T-helper 1 cell treated with Interleukin-12 subunit alpha and Interleukin-12 subunit beta and Interleukin-4 antibody, amounts not matched to agents 30 μg/mL and 1 μg/mL, for 36 hours (primary cell): Measurements from ENCODE around the gene DBNL.
"Not testable (repeated sequence)": the region's sequence is repeated elsewhere in the genome, so short reads cannot be mapped to it uniquely, and the experiment has no call there.

Source experiments
- H3K27ac Mint-ChIP-seq: one replicate; pipeline ENCODE4 v1.8.0; 2021; ENCODE audit warnings: mild to moderate bottlenecking, mixed read lengths
- H3K27me3 Mint-ChIP-seq: one replicate; pipeline ENCODE4 v1.8.0; 2021; ENCODE audit warnings: low read depth, mixed read lengths
- H3K36me3 Mint-ChIP-seq: one replicate; pipeline ENCODE4 v1.8.0; 2021; ENCODE audit warnings: low read depth, mixed read lengths
- H3K4me1 Mint-ChIP-seq: one replicate; pipeline ENCODE4 v1.8.0; 2021; ENCODE audit warnings: low read depth, mixed read lengths
- H3K4me3 Mint-ChIP-seq: one replicate; pipeline ENCODE4 v1.8.0; 2021; ENCODE audit warnings: mild to moderate bottlenecking, moderate library complexity, mixed read lengths
- H3K9me3 Mint-ChIP-seq: one replicate; pipeline ENCODE4 v1.8.0; 2021; ENCODE audit warnings: mixed read lengths

The DBNL gene

DNA sequence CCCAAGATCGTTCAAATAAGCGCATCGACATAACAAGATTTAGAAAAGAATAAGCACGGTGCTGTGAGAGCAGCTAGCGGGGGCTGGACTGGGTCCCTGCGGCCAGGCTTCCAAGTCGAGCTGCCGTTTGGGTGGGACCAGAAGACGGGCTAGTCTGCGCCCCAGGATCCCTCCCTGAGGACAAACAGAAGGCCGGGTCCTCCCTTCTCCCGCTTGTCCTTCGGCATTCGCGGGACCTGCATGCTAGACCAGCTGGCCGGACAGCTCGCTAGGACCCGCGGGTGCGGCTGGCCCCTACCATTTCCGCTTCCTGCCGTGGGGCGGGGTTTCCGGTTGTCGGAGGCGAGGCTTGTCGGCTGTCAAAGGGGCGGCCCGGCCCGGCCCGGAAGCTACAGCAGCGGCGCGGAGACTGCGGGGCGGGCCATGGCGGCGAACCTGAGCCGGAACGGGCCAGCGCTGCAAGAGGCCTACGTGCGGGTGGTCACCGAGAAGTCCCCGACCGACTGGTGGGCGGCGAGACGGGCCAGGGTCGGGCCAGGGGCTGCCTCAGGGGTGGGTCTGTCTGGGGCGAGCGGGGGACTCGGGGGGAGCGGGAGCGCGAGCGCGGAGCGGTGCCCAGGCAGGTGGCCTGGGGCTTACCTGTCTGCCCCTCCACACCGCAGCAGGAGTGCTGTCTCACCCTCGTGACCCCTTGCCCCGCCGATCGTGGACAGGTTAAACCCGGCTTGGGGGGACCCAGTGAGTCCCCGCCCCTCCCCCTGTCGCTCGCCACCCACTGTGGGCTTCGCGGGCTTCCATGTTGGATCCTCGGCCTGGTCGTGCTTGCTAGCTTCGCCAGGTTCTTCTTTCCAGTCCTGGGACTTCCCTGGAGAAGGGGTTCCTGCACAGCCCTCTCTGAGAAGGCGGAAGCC, at the start of gene DBNL:
Gene DBNL (plus strand): TSS at position 388 of the 911 bp plus-strand sequence. CDS start 36 bp downstream, at position 424.
- Mint-ChIP-seq H3K4me1 (peaks cover 44% of the 10 kb centered on the region), H3K4me3 (peak within 1 kb of the TSS; percentile 90), H3K9me3 (no peaks in the 10 kb centered on the region), H3K36me3 (peaks cover 18% of the 10 kb centered on the region), H3K27ac (peak within 1 kb of the TSS; percentile 94), H3K27me3 (no peaks in the 10 kb centered on the region)

DNA sequence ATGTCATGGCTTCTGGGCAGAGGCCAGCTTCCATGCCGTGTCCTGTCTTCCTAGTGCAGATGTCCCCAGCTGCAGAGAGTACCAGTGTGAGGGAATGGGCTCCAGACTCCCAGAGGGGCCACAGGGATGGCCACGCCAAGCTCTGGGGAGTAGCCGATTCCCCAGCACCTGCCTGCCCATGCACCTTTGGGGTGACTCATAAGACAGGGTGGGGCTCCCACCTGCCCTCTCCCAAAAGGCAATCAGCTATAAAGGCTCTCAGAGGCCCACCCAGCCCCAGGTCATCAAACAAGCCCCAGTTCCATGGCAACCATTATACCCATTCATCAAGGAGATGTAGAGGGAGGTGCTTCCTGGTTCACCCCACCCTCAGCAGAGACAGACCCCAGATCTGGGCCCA, 47.0 kb upstream of the DBNL start, which contains the start of gene SPDYE1:
Gene SPDYE1 (plus strand): TSS at position 366 of the 400 bp plus-strand sequence. CDS start 2,053 bp downstream, outside the sequence.
- H3K36me3 Mint-ChIP-seq, H3K27ac Mint-ChIP-seq, H3K4me3 Mint-ChIP-seq, H3K27me3 Mint-ChIP-seq, H3K4me1 Mint-ChIP-seq, H3K9me3 Mint-ChIP-seq: not testable (repeated sequence)

DNA sequence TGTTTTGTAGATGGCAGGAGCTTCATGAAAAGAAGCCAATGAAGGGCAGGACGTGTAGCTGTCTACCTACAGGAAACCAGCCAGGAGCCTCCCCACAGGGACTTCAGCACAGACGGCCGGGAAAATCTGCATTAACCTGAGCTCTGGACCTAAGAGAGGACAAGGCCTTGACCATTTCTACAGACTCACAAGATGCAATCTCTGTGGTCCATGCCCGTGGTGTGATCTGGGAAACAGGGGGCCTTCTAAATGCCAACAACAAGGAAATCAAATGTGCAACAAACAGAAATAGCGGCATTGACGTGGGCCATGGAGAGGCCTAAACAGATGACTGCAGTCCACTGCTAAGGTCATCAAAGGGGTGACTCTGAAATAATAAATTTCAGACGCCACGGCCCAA, 32.4 kb upstream of the DBNL start:
- not testable (repeated sequence) for H3K4me1 Mint-ChIP-seq, H3K9me3 Mint-ChIP-seq, H3K27me3 Mint-ChIP-seq, H3K4me3 Mint-ChIP-seq, H3K27ac Mint-ChIP-seq, H3K36me3 Mint-ChIP-seq

DNA sequence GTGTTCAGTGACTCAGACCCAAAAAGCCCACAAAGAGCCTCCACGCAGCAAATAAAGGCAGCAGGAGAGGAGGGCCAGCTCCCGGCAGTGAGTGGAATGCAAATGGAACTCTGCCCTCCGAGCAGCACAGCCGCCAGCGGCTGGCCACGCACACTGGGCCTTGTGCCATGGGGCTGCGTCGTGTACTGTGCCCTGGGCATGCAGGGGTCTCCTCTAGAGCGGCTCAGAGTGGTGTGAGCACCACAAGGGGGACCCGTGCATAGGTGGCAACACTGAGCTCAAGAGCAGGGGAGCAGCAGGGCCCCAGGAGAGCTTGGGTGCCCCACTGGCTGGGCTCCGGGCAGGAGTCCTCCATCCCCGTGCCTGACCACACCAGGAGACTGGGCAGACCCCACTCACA, 29.4 kb upstream of the DBNL start:
- not testable (repeated sequence) for H3K36me3 Mint-ChIP-seq, H3K27me3 Mint-ChIP-seq, H3K9me3 Mint-ChIP-seq, H3K27ac Mint-ChIP-seq, H3K4me1 Mint-ChIP-seq, H3K4me3 Mint-ChIP-seq

DNA sequence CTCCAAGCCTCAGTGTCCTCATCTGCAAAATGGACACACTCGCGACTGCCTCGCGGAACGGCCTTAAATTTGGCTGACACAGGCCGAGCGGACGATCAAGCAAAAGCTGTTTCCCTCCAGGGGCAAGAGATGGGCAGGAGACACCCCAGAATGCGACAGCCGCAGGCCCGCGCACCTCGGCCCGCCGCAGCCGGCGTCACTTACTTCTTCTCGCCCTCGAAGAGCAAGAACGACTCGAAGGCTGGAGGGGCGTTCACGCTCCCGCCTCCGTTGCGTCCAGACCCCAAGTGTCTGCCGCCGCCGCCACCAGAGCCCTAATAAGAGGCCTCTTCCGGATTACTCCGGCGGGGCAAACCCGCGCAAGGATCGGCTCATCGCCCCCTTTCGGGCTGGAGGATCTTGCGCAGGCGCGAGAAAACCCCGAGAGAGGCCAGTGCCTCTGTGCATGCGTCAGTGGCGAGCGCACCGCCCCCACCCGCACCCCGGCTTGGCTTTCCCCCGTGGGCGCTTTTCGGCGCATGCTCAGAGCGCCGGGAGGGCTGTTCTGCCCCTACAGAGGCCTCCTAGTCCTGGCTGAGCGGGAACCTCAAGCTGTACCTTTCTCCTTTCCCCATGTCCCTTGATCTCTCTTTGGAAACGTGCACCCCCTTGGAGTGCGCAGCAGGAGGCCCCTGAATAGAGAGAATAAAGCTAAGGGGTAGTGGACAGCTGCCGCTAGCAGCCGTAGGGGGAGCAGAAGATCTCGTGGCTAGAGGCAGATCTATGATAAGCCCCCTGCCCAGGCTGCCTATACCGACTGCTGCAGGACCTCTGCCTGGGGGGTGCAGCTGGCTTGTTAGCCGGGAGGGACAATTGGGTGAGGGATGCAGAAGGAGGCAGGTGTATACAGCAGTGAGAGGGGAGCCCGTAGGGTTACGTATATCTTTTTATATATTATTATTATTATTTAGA, 25.4 kb upstream of the DBNL start:
- H3K27me3 Mint-ChIP-seq, H3K36me3 Mint-ChIP-seq, H3K9me3 Mint-ChIP-seq: not testable (repeated sequence)
- H3K27ac Mint-ChIP-seq, result peak overlapping the region; percentile 89
- peaks cover 14% of the 10 kb centered on the region for H3K4me1 Mint-ChIP-seq
- H3K4me3 Mint-ChIP-seq, result peak overlapping the region; percentile 86

DNA sequence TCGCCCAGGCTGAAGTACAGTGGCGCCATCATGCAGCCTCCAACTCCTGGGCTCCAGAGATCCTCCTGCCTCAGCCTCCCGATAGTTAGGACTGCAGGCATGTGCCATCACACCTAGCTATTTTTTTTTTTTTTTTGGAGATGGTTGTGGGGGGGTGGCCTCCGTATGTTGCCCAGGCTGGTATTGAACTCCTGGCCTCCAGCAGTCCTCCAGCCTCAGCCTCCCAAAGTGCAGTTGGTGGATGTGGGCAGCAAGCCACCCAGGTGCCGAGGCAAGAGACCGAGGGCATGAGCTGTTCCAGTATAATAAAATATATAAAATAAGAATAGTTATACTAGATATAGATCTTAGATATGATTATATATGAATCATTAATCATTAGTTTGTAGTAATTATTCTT, 24.7 kb upstream of the DBNL start:
- H3K4me1 Mint-ChIP-seq, result peaks cover 14% of the 10 kb centered on the region
- H3K4me3 Mint-ChIP-seq, H3K27me3 Mint-ChIP-seq, H3K9me3 Mint-ChIP-seq, H3K36me3 Mint-ChIP-seq, H3K27ac Mint-ChIP-seq: not testable (repeated sequence)

DNA sequence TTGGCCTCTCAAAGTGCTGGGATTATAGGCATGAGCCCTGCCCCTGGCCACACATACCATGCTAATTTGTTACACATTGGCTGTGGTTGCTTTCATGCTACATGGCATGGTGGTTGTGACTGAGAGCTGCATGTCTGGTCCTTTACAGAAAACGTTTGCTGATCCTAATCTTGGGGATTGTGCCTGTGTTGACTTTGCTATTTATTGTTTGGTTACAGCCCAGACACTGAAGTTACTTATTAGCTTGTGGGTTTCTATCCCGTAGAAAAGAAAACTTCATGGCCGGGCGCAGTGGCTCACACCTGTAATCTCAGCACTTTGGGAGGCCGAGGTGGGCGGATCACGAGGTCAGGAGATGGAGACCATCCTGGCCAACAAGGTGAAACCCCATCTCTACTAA, 22.4 kb upstream of the DBNL start:
- H3K27ac Mint-ChIP-seq, result not testable (repeated sequence)

DNA sequence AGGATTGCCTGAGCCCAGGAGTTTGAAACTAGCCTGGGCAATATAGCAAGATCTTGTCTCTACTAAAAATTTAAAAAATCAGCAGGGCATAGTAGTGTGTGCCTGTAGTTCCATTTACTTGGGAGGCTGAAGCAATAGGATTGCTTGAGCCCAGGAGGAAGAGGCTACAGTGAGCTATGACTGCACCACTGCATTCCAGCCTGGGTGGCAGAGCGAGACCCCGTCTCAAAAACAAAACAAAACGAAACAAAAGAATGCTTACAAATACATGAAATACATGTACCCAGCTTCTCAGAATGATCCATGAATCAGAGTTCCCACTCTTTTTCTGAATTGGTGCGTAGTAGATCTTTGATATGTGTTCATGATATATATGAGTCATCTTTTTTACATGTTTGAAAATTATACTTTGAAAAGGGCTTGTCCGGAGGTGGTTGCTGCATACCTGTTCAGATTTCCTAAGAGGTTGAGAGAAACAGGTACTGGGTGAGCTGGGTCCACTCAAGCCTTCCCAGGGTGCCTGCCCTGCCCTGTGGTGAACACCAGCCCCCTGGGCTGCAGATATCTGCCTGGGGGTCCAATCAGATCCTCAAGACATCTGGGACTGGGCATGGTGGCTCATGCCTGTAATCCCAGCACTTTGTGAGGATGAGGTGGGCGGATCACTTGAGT, 21.6 kb upstream of the DBNL start:
- H3K27ac Mint-ChIP-seq, H3K4me3 Mint-ChIP-seq: not testable (repeated sequence)

More for the DNA sequence above, 22.4 kb upstream of the DBNL start:
- H3K9me3 Mint-ChIP-seq, H3K27me3 Mint-ChIP-seq, H3K36me3 Mint-ChIP-seq, H3K4me3 Mint-ChIP-seq: not testable (repeated sequence)
- peaks cover 14% of the 10 kb centered on the region for H3K4me1 Mint-ChIP-seq

DNA sequence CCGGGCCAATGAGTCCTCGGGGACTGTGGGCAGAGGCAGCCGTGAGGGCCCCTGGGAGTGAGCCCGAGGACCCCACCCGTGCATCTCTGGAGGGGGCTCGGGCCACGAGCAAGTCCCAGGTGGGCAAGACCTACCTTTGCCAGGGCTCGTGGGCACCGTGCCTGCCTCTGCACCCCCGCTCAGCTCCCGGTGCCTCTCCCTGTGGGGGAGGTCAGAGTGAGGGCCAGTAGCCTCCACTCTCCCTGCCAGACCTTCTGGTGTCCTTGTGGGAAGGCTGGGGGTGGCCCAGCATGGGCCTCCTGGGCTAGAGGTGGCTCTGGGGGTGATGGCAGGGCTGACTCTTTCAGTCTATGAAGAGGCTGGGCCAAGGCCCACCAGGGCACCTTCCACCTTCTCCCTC, 15.1 kb upstream of the DBNL start:
- not testable (repeated sequence) for H3K27me3 Mint-ChIP-seq

More for the DNA sequence above, 21.6 kb upstream of the DBNL start:
- not testable (repeated sequence) for H3K36me3 Mint-ChIP-seq, H3K27me3 Mint-ChIP-seq, H3K9me3 Mint-ChIP-seq
- H3K4me1 Mint-ChIP-seq, result peaks cover 14% of the 10 kb centered on the region

DNA sequence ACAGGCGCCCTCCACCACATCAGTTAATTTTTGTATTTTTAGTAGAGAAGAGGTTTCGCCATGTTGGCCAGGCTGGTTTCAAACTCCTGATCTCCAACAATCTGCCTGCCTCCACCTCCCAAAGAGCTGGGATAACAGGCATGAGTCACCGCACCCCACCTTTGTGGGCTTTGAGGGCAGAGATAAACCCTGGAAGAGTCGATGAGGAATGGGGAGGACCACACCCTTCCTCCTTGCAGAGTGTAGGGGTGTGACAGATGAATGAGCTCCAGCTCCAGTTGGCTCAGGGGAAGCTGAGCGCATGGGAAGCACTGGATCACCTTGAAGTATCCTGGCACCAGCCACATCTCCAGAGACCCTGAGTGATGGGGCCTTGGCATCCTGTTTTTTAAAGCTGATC, 14.5 kb upstream of the DBNL start:
- H3K27ac Mint-ChIP-seq, H3K36me3 Mint-ChIP-seq, H3K9me3 Mint-ChIP-seq, H3K4me3 Mint-ChIP-seq, H3K27me3 Mint-ChIP-seq, H3K4me1 Mint-ChIP-seq: not testable (repeated sequence)

More for the DNA sequence above, 15.1 kb upstream of the DBNL start:
- not testable (repeated sequence) for H3K9me3 Mint-ChIP-seq, H3K36me3 Mint-ChIP-seq, H3K27ac Mint-ChIP-seq, H3K4me1 Mint-ChIP-seq, H3K4me3 Mint-ChIP-seq

DNA sequence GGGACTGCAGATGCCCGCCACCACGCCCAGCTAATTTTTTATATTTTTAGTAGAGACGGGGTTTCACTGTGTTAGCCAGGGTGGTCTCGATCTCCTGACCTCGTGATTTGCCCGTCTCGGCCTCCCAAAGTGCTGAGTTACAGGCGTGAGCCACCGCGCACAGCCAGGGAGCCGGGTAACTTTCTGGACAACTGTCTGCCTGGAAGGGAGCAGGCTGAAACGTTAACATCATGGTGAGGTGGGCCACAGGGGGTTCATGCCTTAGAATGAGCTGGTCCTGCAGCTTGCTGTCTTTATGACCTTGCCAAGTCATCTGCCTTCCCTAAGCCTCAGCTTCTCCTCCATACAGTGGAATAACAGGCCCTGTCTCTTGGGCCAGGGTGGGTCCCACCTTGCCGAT, 13.2 kb upstream of the DBNL start:
- H3K4me3 Mint-ChIP-seq, H3K4me1 Mint-ChIP-seq, H3K27ac Mint-ChIP-seq, H3K27me3 Mint-ChIP-seq, H3K36me3 Mint-ChIP-seq, H3K9me3 Mint-ChIP-seq: not testable (repeated sequence)

DNA sequence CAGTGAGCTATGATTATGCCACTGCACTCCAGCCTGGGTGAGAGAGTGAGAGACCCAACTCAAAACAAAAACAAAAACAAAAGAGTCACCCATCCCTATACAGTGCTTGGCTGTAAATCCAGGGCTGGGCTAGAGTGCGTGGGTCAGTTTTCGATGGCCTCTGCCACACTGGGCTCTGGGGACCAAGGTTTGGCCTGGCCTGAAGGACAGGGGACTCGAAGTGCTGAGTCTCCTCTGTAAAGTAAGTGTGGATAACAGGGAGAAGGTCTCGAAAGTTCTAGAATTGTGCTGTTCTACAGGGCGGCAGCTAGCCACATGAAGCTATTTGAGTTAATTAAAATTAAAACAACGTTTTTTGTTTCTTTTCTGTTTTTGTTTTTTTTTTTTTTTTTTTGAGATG, 12.5 kb upstream of the DBNL start:
- not testable (repeated sequence) for H3K4me3 Mint-ChIP-seq, H3K27me3 Mint-ChIP-seq, H3K4me1 Mint-ChIP-seq, H3K36me3 Mint-ChIP-seq, H3K27ac Mint-ChIP-seq, H3K9me3 Mint-ChIP-seq

DNA sequence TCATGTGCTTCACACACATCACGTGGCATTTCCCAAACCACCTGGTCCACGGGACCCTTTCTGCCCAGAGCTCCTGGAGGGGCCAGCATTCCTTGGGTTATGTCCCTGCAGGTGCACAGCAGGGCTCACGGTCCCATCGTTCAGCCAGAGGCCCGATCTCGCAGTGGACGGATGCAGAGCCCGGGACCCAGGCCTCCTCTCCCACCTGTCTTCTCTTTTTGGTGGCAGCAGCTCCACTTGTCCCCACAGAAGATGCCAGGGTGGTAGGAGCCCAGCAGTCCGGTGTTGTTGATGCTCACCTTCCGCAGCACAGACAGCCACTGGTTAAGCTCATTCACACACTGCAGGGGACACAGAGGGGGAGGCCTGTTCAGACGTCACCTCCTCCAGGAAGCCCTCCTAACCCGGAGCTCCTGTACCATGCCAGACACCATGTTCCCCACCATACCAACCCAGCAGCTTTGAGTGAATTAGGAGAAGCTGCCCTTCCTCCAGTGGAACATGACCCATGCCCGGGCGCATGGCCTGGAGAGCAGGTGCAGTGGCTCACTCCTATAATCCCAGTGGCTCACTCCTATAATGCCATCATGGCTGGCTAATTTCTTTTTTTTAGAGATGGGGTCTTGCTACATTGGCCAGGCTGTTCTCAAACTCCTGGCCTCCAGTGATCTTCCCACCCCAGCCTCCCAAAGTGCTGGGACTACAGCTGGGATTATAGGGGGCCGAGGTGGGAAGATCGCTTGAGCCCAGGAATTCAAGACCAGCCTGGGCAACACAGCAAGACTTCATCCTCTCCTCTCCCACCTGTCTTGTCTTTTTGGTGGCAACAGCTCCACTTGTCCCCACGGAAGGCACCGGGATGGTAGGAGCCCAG, 10.3 kb upstream of the DBNL start:
- not testable (repeated sequence) for H3K27ac Mint-ChIP-seq, H3K4me1 Mint-ChIP-seq, H3K4me3 Mint-ChIP-seq, H3K27me3 Mint-ChIP-seq, H3K36me3 Mint-ChIP-seq, H3K9me3 Mint-ChIP-seq

DNA sequence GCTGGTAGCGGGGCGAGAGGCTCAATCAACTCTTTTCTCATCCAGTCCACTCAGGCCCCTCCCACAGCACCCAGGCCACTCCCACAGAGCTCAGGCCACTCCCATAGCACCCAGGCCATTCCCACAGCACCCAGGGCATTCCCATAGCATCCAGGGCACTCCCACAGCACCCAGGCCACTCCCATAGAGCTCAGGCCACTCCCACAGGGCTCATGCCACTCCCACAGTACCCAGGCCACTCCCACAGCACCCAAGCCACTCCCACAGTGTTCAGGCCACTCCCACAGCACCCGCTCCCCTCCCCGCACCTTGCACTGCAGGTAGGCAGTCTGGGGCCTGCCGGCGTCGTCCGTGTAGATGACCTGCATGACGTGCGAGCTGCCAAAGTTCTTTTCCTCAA, 8.1 kb upstream of the DBNL start:
- not testable (repeated sequence) for H3K36me3 Mint-ChIP-seq, H3K27ac Mint-ChIP-seq, H3K9me3 Mint-ChIP-seq, H3K4me1 Mint-ChIP-seq, H3K27me3 Mint-ChIP-seq, H3K4me3 Mint-ChIP-seq
